Heart right ventricle (tissue), 16 donors: ENCODE results near the gene RPS27L. TPM values are rescaled to one million over a fixed set of nuclear protein-coding genes. Genes with fewer than 3 reads are reported as not detected.

Experiments used
- ATAC-seq, 8 donors: fragments of 200-7000 bp; cut with Tn5 transposase; one replicate each; pipeline ENCODE4 v1.9.1; 2020; ENCODE audit warnings: mild to moderate bottlenecking in 8 of 8, moderate library complexity in 8 of 8, moderate number of reproducible peaks in 1 of 8
- DNase-seq, 2 donors: peaks; one replicate each; pipeline ENCODE4 v3.0.0-alpha.2; 2020
- H3K27ac ChIP-seq, 10 donors: fragments of 200-600 bp; sonication (generic) in 2 of 10; one replicate each; pipeline versions ENCODE4 v1.5.0 to v1.8.0; 2020 to 2022; ENCODE audit warnings: mild to moderate bottlenecking in 3 of 10
- H3K27me3 ChIP-seq, 7 donors: fragments of 200-600 bp; one replicate each; pipeline ENCODE4 v1.8.0; 2021 to 2022; ENCODE audit warnings: mild to moderate bottlenecking in 2 of 7
- H3K36me3 ChIP-seq, 9 donors: fragments of 200-600 bp; sonication (generic) in 1 of 9; one replicate each; pipeline versions ENCODE4 v1.5.0 to v1.8.0; 2020 to 2022; ENCODE audit warnings: mild to moderate bottlenecking in 2 of 9
- H3K4me1 ChIP-seq, 9 donors: fragments of 200-600 bp; sonication (generic) in 1 of 9; one replicate each; pipeline versions ENCODE4 v1.5.0 to v1.8.0; 2020 to 2022; ENCODE audit warnings: mild to moderate bottlenecking in 4 of 9
- H3K4me3 ChIP-seq, 10 donors: fragments of 200-600 bp; sonication (generic) in 2 of 10; one replicate each; pipeline versions ENCODE4 v1.5.0 to v1.8.0; 2020 to 2022; ENCODE audit warnings: mild to moderate bottlenecking in 7 of 10, moderate library complexity in 2 of 10
- H3K9me3 ChIP-seq, 11 donors: fragments of 200-600 bp in 10 of 11; sonication (generic) in 2 of 11; one replicate each; pipeline versions ENCODE4 v1.5.0 to v1.8.0; 2013 to 2022; ENCODE audit warnings: mild to moderate bottlenecking in 2 of 11, control low read depth in 1 of 11, moderate library complexity in 1 of 11
- WGBS, 2 donors: extraction: QIAGEN DNeasy Blood & Tissue Kit; methylation state at CpG; one replicate each; pipeline ENCODE4 v1.1.7; 2013; ENCODE audit warnings: inconsistent platforms in 1 of 2; 5-methylcytosine and 5-hydroxymethylcytosine counted together
- intact Hi-C, 10 donors: fragments of 100-400 bp; cut with DNase I; formaldehyde crosslinking; loops; one replicate each; pipeline versions ENCODE4 v1.11.1 to v1.14.2; 2022
- polyA plus RNA-seq, 2 donors: library from polyadenylated mRNA; stranded (reverse); fragments of 200-250 nt; gene quantifications; one replicate each; pipeline ENCODE4 v1.2.3, GENCODE V29; 2013
- total RNA-seq, 10 donors: library from RNA; stranded (reverse); fragmentation: NEBNext Ultra II Directional in 3 of 10; extraction: Animal tissue kit (Norgen Biotek cat#: 25700) in 3 of 10; gene quantifications; one replicate each; pipeline versions ENCODE4 v1.2.1 to v1.2.4, GENCODE V29; 2021 to 2023
- TF ChIP-seq, protein P1 (sequence below), 9 donors: fragments of 200-600 bp; sonication (generic) in 2 of 9; IDR thresholded peaks; one replicate each; pipeline versions ENCODE4 v1.5.0 to v1.8.0; 2021 to 2022; ENCODE audit warnings: antibody characterized with exemption in 9 of 9, mild to moderate bottlenecking in 5 of 9, moderate library complexity in 1 of 9
- donor health status: Arrhythmogenic right ventricular cardiomyopathy.
- donor health status: ischemic (EF 13 %, LVEDD 7.1; RV severe dilation, severe dysfunction).
- donor health status: healthy with polysubstance abuse.
- donor health status: DM: no; HTN: yes; CAD: no.
- donor health status: DM: no; HTN: no; CAD: no.
- donor health status: ischemic (EF 25% LVEDD 6.9; RV normal size, moderate dysfunction).
- donor health status: ischemic (EF 25% LVEDD 5.7; RV mildly dilated, moderate dysfunction).
- donor health status: healthy.
- donor health status: DM: yes; HTN: yes; CAD: no.
- donor health status: Ischemic cardiomyopathy.
- donor health status: ischemic (EF 35%, LVEDD 5.7; RV mildly dilated, moderate dysfunction).
- donor health status: nonischemic (EF 11% LVEDD 7.7; RV severe dilation, severe dysfunction).
- donor health status: DM: yes; HTN: yes; CAD: no.
- donor health status: PGD.
- donor health status: ischemic (EF 29% LVEDD 5.4; RV normal size, mild dysfunction).
- donor health status: nonischemic (EF 23%, LVEDD 6.1; RV moderate dilation, normal function).

RPS27L gene
- total and polyA plus RNA-seq, 12 donors, result 70.6 to 177 (median 130) TPM

DNA sequence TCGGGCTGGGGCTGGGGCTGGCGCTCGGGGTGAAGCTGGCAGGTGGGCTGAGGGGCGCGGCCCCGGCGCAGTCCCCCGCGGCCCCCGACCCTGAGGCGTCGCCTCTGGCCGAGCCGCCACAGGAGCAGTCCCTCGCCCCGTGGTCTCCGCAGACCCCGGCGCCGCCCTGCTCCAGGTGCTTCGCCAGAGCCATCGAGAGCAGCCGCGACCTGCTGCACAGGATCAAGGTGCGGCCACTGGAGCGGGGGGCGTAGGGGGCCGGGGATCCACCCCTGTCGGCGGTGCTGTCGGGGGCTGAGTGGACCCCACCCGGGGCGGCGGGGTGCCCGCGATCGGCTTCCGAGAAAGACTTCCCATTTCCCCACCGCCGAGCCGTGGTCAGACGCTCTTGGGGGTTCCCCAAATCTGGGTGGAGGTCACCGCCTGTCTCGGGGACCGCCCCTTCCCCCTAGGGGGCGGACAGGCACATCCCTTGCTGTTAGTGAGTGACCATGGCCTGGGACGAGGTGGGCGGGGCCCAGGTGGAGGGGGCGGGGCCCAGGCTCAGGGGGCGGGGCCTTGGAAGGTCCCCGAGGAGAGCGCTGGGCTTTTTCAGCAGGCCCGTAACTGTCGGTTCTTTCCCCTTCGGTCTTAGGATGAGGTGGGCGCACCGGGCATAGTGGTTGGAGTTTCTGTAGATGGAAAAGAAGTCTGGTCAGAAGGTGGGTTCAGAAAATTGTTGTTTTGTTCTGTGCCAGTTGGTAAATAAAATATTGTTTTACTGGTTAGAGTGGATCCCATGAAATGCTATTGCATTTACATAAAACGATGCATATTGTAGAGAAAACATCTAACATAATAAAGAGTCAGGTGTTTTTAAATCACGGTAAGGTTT is 35.0 kb downstream of the RPS27L start:
- peak overlapping the region; percentile 94 to 98 (median 96) for H3K27ac ChIP-seq
- WGBS, 2 donors, result 1 to 2% methylated on average over 48 to 59 of the region's 59 CpGs
- H3K4me3 ChIP-seq, result peak overlapping the region; percentile 91 to 100 (median 97)
- no peaks in the 10 kb centered on the region for H3K27me3 ChIP-seq
- ATAC-seq, result peak; percentile 95 to 98 (median 98)
- peaks cover 0 to 13% (median 0%) of the 10 kb centered on the region in 11 donors for H3K9me3 ChIP-seq
- peaks cover 0 to 13% (median 8%) of the 10 kb centered on the region in 9 donors for H3K4me1 ChIP-seq
- peaks cover 0 to 27% (median 8%) of the 10 kb centered on the region in 9 donors for H3K36me3 ChIP-seq
- intact Hi-C loops, result loop anchor here in 1 of 10 donors (5.0 to 10.0 kb wide), 2 partner anchors 35 to 283 kb away; partner anchors contain the start of gene RPS27L
- DNase-seq, result peak; percentile 81 to 84
- TF ChIP-seq, protein P1, sequence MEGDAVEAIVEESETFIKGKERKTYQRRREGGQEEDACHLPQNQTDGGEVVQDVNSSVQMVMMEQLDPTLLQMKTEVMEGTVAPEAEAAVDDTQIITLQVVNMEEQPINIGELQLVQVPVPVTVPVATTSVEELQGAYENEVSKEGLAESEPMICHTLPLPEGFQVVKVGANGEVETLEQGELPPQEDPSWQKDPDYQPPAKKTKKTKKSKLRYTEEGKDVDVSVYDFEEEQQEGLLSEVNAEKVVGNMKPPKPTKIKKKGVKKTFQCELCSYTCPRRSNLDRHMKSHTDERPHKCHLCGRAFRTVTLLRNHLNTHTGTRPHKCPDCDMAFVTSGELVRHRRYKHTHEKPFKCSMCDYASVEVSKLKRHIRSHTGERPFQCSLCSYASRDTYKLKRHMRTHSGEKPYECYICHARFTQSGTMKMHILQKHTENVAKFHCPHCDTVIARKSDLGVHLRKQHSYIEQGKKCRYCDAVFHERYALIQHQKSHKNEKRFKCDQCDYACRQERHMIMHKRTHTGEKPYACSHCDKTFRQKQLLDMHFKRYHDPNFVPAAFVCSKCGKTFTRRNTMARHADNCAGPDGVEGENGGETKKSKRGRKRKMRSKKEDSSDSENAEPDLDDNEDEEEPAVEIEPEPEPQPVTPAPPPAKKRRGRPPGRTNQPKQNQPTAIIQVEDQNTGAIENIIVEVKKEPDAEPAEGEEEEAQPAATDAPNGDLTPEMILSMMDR (IDR thresholded peaks at IDR 0.05), result peak in 6 of 9 donors; percentile 24 to 53 (median 38)

DNA sequence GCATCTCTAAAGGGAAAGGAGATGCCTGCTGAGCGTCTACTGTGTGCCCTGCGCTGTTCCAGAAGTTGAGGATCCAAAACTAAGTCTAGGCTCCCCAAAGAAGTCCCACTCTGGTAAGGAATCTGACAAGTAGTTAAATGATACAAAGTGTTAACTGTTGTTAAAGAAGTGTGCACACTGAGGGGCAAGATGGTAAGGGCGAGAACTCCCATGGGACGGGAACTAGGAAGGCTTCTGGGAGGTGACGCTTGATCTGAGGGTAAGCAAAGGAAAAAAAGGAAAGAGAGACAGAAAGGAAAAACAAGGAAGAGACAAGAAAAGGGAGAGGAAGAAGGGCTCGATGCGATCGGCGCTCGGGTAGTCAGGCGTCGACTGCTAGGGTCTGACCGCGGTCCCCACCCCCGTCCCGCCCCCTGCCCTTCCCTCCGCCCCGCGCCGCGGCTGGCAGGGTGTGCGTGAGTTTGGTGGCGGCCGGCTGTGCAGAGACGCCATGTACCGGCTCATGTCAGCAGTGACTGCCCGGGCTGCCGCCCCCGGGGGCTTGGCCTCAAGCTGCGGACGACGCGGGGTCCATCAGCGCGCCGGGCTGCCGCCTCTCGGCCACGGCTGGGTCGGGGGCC is 35.8 kb downstream of the RPS27L start, which contains the start of gene LACTB:
TSS of gene LACTB (plus strand) at position 480 of the 620 bp plus-strand sequence. CDS start at position 491, 11 bp downstream.
- WGBS, 2 donors, result 2% methylated on average over 40 of the region's 40 CpGs

DNA sequence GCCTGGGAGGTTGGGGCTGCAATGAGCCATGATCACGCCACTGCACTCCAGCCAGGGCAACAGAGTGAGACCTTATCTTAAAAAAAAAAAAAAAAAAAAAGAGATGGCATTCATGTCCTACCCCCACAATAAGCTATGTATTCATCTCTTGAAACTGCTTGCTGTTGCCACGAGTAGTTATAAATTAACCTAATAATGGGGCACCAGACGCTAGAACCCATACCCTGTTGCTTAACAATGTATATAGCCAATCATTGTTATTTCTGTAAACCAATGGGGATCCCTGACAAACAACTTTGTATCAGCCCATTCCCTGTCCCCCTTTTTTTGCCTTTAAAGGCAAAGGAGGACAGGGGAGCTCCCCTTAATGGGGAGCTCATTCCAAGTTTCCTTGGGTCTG is 38.4 kb downstream of the RPS27L start:
- Histone ChIP-seq H3K4me3 (no peak overlapping the region), H3K4me1 (peaks cover 0 to 13% (median 8%) of the 10 kb centered on the region in 9 donors), H3K27me3 (no peaks in the 10 kb centered on the region), H3K27ac (no peak overlapping the region), H3K36me3 (no peaks in the 10 kb centered on the region), H3K9me3 (peaks cover 0 to 13% (median 0%) of the 10 kb centered on the region in 11 donors)
- TF ChIP-seq, protein P1 (IDR thresholded peaks at IDR 0.05), result no peak
- 86 to 90% methylated on average over 3 of the region's 3 CpGs for WGBS, 2 donors
- DNase-seq (no peak), ATAC-seq (no peak)
- intact Hi-C loops, result no loop called here

More for the DNA sequence above, 35.8 kb downstream of the RPS27L start, which contains the start of gene LACTB:
- Histone ChIP-seq H3K9me3 (peaks cover 0 to 13% (median 0%) of the 10 kb centered on the region in 11 donors), H3K4me3 (peak within 1 kb of the TSS; percentile 91 to 100 (median 97)), H3K4me1 (peaks cover 0 to 13% (median 8%) of the 10 kb centered on the region in 9 donors), H3K27ac (peak within 1 kb of the TSS; percentile 94 to 98 (median 96)), H3K27me3 (no peaks in the 10 kb centered on the region), H3K36me3 (peaks cover 0 to 19% (median 8%) of the 10 kb centered on the region in 9 donors)
- TF ChIP-seq, protein P1 (IDR thresholded peaks at IDR 0.05), result no peak
- ATAC-seq, result peak; percentile 92 to 98 (median 96)
- intact Hi-C loops, result loop anchor here in 2 of 10 donors (2.0 to 10.0 kb wide), 3 partner anchors 36 to 283 kb away; partner anchors contain the start of gene RPS27L (in 1 of the 2)
- peak; percentile 89 to 90 for DNase-seq

DNA sequence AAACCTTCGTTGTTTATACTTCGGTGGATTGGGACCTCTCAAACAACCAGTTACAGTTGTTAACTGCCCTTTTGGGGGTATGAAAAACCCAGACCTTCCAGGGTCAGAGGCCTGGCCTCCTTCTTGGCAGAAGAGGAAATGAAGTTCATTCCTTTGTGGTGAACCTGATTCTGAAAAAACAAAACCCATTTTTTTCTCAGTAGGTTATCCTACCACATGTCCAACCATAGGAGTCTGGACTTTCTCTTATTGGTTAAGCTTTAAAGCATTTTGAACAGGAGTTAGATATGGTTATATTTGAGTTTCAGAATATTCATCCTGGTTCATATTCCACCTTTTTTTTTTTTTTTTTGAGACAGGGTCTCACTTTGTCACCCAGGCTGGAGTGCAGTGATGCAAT is 42.8 kb downstream of the RPS27L start:
- ATAC-seq (no peak), DNase-seq (no peak)
- intact Hi-C loops, result no loop called here
- Histone ChIP-seq H3K9me3 (peaks cover 0 to 7% (median 0%) of the 10 kb centered on the region in 11 donors), H3K4me3 (no peak overlapping the region), H3K36me3 (no peaks in the 10 kb centered on the region), H3K27me3 (no peaks in the 10 kb centered on the region), H3K27ac (no peak overlapping the region), H3K4me1 (peaks cover 0 to 8% (median 0%) of the 10 kb centered on the region in 9 donors)
- 68 to 78% methylated on average over 2 of the region's 2 CpGs for WGBS, 2 donors
- TF ChIP-seq, protein P1 (IDR thresholded peaks at IDR 0.05), result no peak
